HG03025 (cell line): Measurements from ENCODE around the gene CEP57.
"Not testable (repeated sequence)": the region's sequence is repeated elsewhere in the genome, so short reads cannot be mapped to it uniquely, and the experiment has no call there.

Source experiments
- ATAC-seq: cut with Tn5 transposase; IDR thresholded peaks from one replicate; pipeline ENCODE4 v1.9.1; 2021; ENCODE audit warnings: mild to moderate bottlenecking, moderate library complexity; ENCODE audit not compliant: unreplicated experiment, low FRiP score

CEP57 gene

DNA sequence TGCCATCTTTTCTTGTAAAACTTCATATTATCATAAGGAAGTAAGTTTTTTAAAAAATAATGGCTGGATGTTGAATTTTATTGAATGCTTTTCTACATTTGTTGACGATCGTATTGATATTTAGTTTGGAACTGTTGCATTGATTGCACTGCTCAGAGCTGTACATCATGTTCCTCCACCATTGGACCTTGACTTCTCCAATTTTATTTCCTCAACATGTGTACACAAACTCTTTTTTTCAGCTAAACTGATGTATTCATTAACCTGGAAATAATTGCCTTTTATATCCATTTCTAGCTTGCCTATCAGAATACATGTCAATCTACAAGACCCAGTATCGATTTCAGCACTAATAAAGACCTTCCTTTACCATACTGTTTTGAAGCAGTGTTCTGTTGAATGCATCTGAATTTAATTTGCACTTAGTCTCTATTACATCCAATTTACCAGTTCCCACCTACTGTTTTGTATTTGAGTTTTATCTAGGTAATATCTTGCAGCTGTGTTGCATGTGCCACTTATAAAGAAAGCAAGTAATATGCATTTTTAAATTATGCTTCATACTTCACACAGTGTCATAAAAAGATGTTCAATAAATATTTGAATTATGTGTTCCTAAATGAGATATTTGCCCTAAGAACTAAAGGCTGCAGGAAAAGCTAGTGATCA lies 5.5 kb downstream of the CEP57 start:
- ATAC-seq, result no peak

DNA sequence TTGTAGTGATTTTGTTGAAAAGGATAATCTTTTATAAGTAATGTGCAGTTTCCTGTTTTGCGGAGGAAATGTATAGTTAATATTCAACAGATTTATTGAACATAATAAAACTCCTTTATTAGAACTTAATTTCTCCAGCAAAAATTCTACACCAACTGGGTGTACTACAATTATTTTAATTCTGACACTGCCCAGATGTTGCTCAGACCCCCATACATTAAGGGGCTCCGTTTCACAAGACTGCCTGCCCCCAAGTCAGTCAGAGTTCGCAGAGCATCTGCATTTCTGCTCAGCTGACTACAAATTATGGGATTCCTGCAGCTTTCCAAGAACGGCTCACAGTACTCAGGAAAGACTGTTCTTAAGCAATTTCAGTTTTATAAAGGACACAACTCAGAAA lies 6.2 kb downstream of the CEP57 start:
- no peak for ATAC-seq

GRCh38 chr11:95799546-95799945 lies 9.2 kb downstream of the CEP57 start:
- ATAC-seq, result no peak

DNA sequence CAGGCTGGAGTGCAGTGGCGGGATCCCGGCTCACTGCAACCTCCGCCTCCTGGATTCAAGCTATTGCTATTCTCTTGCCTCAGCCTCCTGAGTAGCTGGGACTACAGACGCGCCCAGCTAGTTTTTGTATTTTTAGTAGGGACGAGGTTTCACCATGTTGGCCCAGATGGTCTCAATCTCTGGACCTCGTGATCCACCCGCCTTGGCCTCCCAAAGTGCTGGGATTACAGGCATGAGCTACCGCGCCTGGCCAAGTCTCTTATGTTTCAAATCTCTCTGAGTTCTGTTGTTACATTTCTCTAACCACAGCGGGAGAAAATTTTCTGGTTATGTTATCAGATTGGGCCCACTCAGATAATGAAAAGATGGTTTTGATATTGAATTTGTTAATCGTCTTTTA lies 10.1 kb downstream of the CEP57 start:
- ATAC-seq, result no peak

- no peak for ATAC-seq
These were observed 12.5 kb downstream of the CEP57 start for GRCh38 chr11:95802806-95803205.

GRCh38 chr11:95803973-95804372 lies 13.7 kb downstream of the CEP57 start:
- no peak for ATAC-seq

GRCh38 chr11:95805869-95806268 lies 15.6 kb downstream of the CEP57 start:
- ATAC-seq, result no peak

GRCh38 chr11:95806464-95806863 lies 16.2 kb downstream of the CEP57 start:
- ATAC-seq, result not testable (repeated sequence)

- ATAC-seq, result not testable (repeated sequence)
These were observed 20.8 kb downstream of the CEP57 start for GRCh38 chr11:95811052-95811451.

DNA sequence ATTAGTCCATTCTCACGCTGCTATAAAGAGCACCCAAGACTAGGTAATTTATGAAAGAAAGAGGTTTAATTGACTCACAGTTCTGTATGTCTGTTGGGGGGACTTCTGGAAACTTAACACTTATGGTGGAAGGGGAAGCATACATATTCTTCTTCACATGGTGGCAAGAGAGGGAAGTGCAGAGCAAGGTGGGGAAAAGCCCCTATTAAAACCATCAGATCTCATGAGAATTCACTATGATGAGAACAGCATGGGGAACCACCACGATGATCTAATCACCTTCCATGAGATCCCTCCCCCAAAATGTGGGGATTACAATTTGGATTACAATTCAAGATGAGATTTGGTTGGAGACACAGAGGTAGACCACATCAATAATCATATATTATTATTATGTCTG lies 25.7 kb downstream of the CEP57 start:
- no peak for ATAC-seq

DNA sequence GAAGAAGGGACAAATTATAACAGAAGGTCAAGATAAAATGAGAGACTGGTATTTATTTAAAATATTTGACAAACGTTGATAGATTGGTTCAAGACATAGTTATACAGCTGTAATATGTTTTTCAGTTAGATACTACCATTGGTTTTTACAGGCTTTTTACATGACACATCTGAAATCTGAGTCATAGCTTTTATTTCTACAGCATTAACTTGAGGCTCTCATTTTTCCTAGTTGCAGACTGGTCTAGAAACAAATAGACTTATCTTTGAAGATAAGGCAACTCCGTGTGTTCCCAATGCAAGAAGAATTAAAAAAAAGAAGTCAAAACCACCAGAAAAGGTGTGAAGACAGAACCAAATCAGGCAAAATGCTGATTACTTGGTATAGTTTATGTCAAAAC lies 31.3 kb downstream of the CEP57 start:
- ATAC-seq, result no peak

GRCh38 chr11:95827696-95828095 lies 37.4 kb downstream of the CEP57 start:
- ATAC-seq, result no peak

- ATAC-seq, result no peak
These were observed 39.4 kb downstream of the CEP57 start for GRCh38 chr11:95829580-95830259.

- no peak for ATAC-seq
These were observed 41.0 kb downstream of the CEP57 start for GRCh38 chr11:95831198-95831883.

DNA sequence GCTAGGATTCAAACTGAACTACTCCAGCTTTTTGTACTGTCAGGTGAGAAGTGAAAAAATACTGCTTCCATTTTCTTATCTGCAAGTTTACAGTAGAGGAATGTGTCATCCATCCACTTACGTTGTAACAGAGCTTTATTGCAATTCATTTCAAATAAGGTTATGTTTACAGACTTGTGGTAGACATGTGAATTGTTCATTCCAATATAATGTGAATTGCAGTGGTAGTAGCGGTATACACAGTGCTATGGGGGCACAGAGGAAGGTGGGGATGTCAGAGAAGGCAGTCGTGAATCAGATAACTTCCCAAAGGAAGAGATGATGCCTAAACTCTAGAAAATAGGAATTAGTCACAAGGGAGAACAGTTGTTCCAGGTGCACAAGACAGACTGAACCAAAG lies 42.5 kb downstream of the CEP57 start:
- no peak for ATAC-seq

GRCh38 chr11:95833378-95833777 lies 43.1 kb downstream of the CEP57 start:
- ATAC-seq, result no peak

DNA sequence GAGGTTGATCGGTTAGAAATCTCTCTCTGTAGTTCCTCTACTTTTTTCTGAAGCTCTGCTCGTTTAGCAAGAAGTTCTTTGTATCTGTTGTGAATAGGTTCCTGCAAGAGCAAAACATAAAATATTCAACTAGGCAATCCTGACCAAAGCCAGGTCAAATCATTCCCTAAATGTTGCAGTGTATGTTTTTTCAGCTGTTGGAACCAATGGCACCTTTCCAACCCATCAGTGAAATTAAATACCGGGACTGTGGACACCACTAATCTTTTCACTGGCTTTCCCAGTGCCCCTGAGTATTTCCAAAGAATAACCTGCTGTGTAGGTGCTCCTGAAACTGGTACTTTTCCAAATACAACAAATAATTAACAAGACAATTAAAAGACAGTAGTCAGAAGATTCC lies 45.1 kb downstream of the CEP57 start:
- no peak for ATAC-seq

DNA sequence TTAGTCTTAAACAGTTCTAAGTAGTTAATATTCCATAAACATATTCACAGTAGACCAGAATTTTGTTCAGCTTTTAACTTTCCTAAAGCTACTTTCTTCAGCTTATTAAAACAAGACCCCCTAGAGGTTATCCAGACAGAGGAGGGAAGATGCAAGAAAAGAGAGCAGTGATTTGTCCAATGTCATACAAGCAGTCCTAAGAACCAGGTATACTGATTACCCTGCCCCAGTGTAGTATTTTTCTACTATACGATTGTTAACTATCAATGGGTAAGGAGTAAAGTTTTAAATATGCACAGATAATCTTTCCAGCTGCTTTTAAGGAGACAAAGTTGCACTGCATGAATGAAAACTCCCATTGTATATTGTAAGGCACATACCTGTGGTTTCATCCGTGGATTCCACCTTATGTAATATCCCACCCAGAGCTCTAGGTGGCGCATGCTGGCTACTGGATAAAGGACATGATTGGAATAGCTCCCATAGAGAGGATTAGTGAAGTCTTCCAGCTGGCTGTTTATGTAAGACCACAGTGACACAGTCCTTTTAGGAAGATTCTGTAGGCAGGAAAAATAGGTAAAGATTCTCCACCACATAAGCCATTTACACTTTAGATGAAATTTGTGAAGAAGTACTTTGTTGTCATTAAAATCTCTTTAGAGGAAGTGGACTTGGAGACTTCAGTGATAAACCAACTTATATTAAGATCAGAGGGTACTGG lies 45.6 kb downstream of the CEP57 start:
- peak; percentile 68 for ATAC-seq

- ATAC-seq, result no peak
These were observed 54.9 kb downstream of the CEP57 start for GRCh38 chr11:95845167-95845566.

DNA sequence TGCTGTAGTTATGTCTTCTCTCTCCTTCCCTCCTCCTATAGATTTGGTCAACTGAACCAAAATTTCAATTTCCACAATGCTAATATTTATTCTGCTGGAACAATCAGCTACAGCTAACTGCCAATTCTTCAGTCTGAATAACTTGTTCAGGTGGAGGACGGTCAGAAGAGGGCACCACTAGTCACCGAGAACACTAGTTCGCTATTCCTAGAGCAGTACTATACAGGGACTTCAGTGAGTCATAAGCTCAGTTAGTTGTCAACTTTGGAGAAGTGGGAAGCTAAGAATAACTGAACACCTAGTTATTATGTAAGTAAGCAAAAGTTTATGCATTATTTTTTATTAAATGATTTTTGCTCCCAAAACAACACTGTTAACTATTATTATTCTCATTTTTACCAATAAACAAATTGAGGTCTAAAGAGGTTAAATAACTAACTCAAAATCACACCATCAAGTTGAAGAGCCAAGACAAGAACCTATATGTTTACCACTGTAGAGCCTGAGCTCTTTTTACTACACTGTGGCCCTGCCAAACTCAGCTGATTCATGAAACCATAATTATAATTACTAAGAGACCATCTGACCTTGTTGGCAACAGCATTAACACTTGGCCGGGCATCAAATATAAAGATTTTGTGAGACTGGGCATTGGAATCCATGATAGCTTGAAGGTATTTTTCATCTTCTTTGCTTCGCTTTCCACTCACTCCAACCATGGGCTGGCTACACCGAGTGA lies 59.0 kb downstream of the CEP57 start:
- ATAC-seq, result no peak
